TTC549 (cell line): ENCODE data around the gene SIN3A.
"Not testable (repeated sequence)": the region's sequence is repeated elsewhere in the genome, so short reads cannot be mapped to it uniquely, and the experiment has no call there.

ENCODE experiments used
- FAIRE-seq: peaks from 2 replicates; lab custom pipeline; 2012; peaks lifted over from hg19 to GRCh38; lab: Jason Lieb, UNC

Gene SIN3A

DNA sequence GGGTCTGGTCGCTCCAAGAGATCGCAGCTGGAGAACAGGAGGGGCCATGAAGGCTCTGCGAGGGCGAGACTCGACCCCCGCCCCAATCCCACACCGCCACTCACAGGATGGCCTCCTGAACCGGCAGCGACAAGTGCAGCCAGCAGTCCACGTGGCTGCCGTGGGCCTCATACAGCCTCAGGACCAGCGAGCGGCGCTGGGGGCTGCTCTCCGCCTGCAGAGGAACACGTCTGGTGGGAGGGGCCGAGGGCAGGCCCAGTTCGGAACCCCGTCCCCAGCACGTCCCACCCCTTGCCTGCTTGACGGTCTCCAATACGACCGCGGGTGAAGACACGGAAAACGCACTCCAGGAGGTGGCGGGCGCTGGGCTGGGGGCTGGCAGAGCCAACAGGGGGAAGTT is 95.5 kb downstream of the SIN3A start:
- FAIRE-seq = no peak

DNA sequence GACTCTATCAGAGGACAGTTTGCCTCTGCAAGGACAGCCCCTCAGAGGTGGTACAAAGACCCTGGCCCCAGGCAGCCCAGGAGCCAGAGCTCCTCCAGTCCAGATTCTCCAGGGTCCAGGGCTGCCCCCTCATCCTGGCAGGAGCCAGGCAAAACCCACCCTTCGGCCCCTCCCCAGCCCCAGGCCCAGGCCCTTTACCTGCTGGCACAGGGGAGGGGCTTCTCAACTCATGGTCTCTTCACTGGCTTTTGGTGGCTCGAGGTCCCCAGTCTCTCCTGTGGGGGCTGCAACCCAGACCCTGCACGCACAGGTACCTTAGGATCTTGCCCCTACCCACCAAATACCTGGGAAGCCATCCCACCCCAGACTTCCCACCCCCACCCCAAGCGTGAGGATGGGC is 96.1 kb downstream of the SIN3A start:
- no peak for FAIRE-seq

DNA sequence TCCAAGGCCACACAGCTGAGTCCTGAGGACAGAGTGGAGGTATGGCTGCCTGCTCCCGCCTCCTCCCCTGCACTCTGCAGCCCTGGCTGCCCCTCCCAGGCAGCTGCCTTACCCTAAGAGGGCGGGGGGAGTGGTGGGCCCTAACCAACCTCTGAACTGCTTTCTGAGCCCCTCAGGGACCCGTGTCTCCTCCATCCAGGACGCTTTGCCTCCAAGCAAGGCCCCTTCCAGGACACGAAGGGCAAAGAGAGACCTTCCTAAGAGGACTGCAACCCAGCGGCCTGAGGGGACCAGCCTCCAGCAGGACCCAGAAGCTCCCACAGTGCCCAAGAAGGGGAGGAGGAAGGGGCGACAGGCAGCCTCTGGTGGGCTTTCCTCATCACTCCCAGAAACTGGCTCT is 97.0 kb downstream of the SIN3A start:
- no peak for FAIRE-seq

DNA sequence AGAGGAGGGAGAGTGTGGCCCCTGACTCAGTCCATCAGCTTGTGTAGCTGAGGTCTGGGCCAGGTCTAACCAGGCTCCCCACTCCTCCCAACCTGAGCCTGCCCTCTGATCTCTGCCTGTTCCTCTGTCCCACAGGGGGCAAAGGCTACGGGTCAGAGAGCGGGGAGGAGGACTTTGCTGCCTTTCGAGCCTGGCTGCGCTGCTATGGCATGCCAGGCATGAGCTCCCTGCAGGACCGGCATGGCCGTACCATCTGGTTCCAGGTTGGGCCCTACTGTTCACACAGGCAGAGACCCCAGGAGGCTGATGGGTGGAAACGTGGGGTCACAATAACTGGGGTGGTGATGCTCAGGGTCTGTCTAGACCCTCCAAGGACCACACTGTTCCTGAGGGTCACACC is 97.9 kb downstream of the SIN3A start:
- no peak for FAIRE-seq

DNA sequence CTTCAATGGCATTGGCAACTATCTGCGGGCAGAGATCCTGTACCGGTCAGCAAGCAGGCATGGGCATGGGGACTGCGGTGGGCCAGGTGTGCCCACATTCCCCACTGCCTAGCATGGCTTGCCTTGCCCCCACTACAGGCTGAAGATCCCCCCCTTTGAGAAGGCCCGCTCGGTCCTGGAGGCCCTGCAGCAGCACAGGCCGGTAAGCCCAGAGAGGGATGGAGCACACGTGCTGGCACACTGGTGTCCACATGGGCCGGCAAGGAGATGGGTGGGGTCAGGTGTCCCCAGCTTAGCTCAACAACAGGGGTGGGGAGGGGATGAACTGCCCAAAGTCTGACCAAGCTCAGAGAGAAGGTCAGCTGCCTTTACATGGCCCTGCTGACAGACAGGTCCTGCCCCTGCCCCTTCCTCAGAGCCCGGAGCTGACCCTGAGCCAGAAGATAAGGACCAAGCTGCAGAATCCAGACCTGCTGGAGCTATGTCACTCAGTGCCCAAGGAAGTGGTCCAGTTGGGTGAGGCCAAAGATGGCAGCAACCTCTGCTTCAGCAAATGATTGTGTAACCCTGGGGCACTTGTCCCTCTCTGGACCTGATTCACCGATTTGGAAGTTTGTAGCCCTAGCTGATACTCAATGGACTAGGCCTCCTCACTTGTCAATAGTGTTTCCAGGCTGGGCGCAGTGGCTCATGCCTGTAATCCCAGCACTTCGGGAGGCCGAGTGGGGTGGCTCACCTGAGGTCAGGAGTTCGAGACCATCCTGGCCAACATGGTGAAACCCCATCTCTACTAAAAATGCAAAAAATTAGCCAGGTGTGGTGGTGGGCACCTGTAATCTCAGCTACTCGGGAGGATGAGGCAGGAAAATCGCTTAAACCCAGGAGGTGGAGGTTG is 99.1 kb downstream of the SIN3A start:
- FAIRE-seq = no peak

DNA sequence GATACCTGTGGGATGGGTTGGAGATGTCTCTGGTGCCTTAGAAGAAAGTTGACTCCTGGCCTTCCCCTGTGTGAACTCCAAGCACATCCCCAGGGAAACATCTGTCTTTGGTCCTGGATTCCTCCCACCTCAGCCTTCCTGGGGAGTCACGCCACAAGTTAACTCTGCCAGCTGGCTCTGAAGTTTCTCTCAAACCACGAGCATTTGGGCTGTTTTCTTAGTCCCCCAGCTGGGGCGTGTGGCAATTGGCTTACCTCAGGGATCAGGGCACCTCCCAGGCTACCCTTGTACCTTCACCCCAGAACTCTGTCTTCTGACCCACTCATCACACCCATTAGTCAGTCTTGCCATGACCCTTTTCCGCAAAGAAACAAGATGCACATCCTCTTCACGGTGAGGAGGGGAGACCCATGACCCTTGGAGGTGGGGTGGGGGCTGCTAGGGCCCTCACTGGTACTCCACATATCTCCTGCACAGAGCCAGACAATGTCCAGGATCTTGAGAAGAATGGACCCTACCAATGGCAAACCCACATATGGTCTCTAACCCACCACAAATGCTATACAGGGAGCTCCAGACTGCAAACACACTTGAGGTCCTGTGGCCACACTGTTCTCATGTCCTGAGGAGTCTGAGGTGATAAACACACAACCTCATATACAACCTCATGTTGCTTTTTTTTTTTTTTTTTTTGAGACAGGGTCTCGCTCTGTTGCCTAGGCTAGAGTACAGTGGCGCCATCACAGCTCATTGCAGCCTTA is 100.7 kb downstream of the SIN3A start:
- FAIRE-seq = no peak

DNA sequence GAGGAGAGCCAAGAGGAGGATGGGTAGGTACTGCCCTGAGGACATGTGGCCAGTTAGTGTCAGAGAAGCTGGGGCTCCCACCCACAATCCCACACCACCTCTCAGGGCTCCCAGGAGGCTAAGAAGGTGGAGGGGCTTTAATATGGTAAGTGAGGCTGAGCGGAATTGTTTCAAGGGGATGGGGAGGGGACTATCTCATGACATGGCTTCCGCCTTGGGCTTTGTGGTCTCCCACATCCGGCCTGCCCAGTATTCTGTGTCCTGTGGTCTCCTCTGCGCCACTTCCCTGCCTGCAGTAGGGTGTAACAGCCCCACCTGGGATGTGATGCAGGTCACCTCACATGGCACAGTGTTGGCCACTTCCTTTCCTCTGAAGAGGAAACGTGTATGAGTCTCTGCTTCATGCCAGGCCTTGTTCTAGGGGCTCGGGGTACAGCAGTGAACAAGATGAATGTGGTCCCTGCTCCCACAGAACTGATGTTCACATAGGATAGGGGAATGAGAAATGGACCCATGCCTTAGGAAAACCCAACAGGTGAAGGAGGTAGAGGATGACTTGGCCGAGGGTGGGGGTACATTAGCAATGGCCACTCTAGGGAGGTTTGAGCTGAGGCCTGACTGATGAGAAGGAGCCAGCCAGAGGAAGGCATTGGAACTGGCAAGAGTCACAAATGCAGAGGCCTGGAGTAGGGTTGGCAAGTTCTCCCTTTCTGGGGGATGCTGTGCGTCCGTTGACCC is 101.5 kb downstream of the SIN3A start:
- no peak for FAIRE-seq

DNA sequence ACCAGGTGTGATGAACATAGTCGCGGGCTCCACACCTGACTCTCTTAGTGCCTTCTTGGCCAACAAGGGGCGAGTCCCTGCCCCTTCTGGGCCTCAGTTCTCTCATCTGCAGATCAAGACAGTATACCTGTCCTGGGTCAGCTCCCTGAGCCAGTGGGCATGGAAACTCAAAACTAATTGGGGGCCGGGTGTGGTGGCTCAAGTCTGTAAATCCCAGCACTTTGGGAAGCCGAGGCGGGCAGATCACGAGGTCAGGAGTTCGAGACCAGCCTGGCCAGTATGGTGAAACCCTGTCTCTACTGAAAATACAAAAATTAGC is 102.2 kb downstream of the SIN3A start:
- FAIRE-seq = not testable (repeated sequence)

DNA sequence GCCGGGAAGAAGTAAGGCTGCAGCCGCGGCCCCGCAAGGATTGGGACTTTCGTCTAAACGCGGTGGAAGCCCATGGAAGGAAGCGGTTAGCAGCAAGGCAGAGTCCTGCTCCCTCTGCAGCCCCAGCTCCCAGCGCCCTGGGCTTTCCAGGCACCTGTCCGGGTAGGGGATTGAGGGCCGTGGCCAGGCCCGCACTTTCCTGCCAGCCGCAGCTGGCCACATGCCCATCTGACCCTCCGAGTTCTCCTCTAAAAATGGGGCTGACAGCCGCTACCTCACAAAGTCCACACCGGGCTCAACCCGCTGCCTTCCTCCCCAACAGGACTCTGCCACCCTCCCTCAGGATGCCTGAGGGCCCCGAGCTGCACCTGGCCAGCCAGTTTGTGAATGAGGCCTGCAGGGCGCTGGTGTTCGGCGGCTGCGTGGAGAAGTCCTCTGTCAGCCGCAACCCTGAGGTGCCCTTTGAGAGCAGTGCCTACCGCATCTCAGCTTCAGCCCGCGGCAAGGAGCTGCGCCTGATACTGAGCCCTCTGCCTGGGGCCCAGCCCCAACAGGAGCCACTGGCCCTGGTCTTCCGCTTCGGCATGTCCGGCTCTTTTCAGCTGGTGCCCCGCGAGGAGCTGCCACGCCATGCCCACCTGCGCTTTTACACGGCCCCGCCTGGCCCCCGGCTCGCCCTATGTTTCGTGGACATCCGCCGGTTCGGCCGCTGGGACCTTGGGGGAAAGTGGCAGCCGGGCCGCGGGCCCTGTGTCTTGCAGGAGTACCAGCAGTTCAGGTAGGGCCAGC is 102.7 kb downstream of the SIN3A start:
- FAIRE-seq = no peak

DNA sequence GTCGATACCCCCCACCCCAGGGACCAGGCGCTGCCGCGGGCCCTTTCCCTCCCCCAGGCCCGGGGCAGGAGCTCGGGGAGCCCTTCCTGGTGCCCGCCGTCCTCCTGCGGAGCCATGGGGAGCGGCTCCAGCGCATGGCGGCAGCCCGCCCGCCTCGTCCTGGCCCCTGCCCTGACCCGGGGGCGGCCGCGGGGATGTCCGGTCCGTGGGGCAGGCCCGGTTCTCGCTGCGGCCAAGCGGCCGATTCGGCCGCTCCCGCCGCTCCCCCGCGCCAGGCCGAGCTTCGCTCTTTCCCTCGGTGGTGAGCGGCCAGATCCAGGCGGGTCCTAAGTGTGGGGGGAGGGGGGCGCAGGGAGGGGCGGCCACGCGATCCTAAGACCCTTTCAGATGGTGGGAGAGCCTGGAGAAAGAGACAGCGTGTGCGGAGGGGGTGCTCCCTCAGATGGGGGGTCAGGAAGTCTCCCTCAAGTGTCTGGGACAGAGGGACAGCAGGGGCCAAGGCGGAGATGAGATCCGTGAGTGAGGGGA is 103.4 kb downstream of the SIN3A start:
- FAIRE-seq = no peak

DNA sequence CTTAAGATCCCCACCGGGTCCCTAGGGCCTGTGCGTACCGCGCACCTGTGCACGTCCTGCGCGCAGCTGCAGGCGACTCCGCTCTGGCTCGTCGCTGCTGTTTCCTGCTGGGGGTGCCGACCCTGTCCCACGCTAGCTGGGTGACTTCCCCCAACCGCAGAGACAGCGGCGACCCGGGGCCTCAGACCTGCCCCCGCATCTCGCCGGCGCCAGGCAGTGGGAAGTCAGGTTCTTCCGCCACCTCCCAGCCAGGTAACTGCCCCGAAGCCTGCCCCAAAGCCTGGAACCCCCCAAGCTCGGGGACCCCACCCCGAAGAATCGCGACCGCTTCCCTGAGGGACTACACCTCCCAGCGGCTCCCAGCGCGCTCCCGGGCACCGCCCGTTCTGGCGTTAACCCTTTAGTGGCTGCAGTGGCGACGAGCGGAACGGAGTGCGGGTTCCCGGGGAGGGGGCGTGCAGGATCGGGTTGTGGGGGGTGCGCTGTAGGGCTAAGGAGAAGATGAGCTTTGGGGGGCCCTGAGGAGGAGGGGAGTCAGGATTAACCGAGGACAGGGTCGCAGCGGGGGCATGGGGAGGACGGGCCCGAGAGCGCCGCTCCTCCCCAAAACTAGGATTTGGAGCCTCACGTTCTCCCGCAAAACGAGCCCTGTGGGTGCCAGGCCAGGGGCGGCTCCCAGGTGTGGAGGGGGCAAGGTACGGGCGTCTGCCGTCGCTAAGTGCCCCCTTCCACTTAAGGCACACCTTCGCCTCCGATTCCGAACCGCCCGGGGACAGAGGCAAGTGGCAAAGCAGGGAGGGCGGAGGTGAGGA is 104.1 kb downstream of the SIN3A start:
- FAIRE-seq = no peak

DNA sequence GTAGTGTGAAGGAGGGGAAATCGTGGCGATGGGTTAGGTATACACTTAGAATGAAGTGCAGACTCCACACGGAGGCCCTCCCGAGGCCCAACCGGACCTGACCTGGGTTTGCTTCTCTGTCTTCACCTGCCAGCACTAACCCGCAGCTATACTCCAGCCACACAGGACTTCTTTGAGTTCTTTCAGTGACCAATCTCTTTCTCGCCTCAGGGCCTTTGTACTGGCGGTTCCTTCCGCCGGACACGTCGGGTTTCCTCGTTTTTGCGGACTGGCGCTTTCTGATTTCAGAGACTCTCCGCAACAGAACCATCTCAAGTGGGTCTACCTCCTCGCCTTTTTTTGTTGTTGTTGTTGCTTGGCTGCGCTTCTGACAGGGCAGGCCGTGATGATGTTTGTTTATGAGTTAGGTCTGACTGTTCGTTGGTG is 104.7 kb downstream of the SIN3A start, which contains the start of gene NEIL1:
NEIL1 (plus strand) TSS at position 244 of the 426 bp plus-strand sequence. CDS start 1,867 bp downstream, outside the sequence.
- no peak for FAIRE-seq

DNA sequence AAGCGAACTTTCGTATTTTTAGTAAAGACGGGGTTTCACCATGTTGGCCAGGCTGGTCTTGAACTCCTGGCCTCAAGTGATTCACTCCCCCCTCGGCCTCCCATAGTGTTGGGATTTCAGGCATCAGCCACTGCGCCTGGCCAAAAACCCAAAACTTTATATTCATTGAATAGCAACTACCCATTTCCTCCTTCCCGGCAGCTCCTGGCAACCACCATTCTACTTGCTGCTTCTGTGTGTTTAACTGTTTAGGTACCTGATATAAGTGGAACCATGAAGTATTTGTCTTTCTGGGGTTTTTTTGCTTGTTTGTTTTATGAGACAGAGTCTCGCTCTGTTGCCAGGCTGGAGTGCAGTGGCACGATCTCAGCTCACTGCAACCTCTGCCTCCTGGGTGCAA is 107.5 kb downstream of the SIN3A start:
- FAIRE-seq = not testable (repeated sequence)

DNA sequence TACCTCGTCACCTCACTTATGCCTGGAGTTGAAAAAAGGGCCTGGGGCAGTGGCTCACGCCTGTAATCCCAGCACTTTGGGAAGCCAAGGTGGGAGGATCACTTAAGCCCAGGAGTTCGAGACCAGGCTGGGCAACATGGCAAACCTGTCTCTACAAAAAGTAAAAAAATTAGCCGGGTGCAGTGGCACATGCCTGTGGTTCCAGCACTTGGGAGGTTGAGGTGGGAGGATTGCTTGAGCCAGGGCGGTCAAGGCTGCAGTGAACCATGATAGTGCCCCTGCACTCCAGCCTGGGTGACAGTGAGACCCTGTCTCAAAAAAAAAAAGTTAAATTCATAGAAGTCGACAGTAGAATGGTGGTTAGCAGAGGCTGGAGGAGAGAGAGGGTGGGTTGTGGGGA is 109.3 kb downstream of the SIN3A start:
- FAIRE-seq = no peak

DNA sequence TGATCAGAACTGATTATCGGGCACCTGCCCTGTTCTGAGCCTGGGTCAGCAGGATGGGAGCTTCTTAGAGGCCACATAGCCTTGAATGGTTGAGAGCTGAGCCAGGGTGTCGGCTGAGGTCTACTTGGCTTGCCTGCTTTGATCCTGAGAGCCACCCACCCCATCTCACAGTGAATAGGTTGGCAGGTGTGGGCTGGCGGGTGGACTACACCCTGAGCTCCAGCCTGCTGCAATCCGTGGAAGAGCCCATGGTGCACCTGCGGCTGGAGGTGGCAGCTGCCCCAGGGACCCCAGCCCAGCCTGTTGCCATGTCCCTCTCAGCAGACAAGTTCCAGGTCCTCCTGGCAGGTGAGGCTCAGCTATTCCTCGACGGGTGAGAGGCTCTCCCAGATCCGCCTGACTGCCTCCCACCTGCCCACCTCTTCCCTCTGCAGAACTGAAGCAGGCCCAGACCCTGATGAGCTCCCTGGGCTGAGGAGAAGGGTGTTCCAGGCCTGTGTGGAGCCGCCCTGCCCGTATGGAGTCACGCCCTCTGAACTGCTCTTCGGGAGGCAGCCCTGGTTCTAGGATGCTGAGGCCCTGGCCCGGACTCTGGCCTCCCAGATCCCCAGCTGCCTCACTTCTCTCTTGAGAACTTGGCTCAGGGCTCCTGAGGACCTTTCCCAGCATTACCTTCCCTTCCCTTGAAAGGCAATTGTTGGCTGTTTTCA is 111.8 kb downstream of the SIN3A start:
- FAIRE-seq = no peak

DNA sequence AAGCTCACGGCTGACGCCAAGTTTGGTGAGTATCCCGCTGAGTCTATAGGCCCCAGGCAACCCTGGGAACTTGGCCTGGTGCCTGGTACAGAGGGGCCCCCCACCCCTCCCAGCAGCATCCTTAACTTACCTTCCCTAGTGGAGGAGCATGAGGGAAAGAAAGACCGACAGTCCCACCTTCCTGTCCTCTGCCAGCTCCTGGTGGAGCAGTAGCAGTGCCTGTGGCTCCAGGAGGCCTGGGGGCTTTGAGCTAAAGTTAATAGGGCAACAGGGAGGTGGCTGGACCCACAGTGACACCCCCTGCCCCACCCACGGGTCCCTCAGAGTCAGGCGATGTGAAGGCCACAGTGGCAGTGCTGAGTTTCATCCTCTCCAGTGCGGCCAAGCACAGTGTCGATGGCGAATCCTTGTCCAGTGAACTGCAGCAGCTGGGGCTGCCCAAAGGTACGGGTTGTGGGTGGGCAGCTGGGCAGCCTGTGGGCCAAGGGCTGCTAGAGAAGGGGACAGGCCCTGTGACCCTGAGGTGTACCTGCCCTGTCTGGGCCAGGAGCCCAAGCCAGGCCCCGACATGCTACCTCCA is 112.7 kb downstream of the SIN3A start:
- no peak for FAIRE-seq

DNA sequence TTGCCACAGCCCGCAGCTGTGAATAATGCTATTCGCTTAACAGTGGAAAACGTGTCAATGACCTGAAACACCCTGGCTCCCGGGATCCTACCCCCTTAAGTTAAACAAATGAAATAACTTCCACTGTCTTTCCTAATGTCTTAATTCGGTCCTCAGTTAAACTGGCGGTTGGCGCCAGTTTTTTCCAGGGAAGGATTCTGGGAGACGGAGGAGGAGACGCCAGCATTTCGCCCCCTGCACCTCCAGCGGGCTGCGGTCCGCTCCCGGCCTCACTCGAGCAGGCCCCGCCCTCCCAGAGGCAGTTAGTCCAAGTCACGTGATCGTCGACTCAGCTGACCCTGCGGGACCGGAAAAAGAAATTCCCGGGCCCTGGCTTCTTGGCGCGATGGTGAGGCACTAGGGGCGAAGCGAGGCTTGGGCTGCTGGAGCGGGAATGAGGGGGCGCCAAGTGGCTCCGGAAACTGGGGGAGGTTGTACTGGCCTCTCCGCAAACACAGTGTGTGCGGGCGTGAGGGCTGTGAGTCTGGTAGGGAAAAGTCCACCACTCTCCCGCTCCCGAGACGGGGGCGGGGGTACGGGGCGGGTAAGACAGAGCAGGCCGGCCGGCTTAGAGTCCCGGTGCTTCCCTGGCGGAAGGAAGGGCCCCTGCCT is 115.7 kb downstream of the SIN3A start, which contains the start of gene COMMD4:
COMMD4 (plus strand) TSS at position 359 of the 651 bp plus-strand sequence; CDS start at position 386, 27 bp downstream.
- no peak for FAIRE-seq

DNA sequence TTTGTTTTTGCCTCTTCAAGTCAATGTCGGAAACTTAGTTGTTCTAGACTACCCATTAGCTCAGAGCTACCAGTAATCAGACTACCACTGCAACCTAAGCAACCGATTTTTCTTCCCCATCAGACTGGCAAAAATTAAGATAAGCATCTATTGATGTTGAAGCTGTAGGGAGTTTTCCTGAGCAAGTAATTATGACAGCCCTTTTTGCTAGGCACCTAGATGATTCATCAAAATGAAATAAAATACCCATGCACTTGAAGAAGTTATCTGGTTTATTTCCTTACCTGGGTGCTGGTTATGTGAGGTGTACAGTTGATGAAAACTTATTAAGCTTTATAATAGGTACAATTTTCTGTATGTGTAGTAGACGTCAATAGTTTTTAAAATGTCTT is 116.2 kb downstream of the SIN3A start:
- no peak for FAIRE-seq
